HG03520 (cell line): ENCODE data around the gene NPNT.

Source experiments
- ATAC-seq: cut with Tn5 transposase; IDR thresholded peaks from one replicate; pipeline ENCODE4 v1.9.1; 2021; ENCODE audit warnings: mild to moderate bottlenecking, moderate library complexity; ENCODE audit not compliant: unreplicated experiment

The NPNT gene

GRCh38 chr4:105969575-105969974 is 74.3 kb downstream of the NPNT start:
- no peak for ATAC-seq

GRCh38 chr4:105970371-105970770 is 75.1 kb downstream of the NPNT start:
- ATAC-seq, result no peak

GRCh38 chr4:105971036-105971435 is 75.8 kb downstream of the NPNT start:
- ATAC-seq, result no peak

- ATAC-seq, result no peak
These were observed 77.8 kb downstream of the NPNT start for GRCh38 chr4:105972946-105973621.

- no peak for ATAC-seq
These were observed 81.6 kb downstream of the NPNT start for GRCh38 chr4:105976915-105977314.

- ATAC-seq, result no peak
These were observed 83.5 kb downstream of the NPNT start for GRCh38 chr4:105978684-105979296.

- ATAC-seq, result no peak
These were observed 84.2 kb downstream of the NPNT start for GRCh38 chr4:105979506-105979905.

GRCh38 chr4:105988671-105989070 is 93.4 kb downstream of the NPNT start:
- ATAC-seq, result no peak

GRCh38 chr4:105989485-105990242 is 94.4 kb downstream of the NPNT start:
- ATAC-seq, result no peak

- no peak for ATAC-seq
These were observed 95.7 kb downstream of the NPNT start for GRCh38 chr4:105990933-105991332.

GRCh38 chr4:105991726-105992125 is 96.5 kb downstream of the NPNT start:
- ATAC-seq, result no peak

- ATAC-seq, result no peak
These were observed 97.5 kb downstream of the NPNT start for GRCh38 chr4:105992641-105993305.

GRCh38 chr4:105994061-105994460 is 98.8 kb downstream of the NPNT start:
- ATAC-seq, result no peak

- ATAC-seq, result no peak
These were observed 99.7 kb downstream of the NPNT start for GRCh38 chr4:105994841-105995501.

- no peak for ATAC-seq
These were observed 101.6 kb downstream of the NPNT start for GRCh38 chr4:105996845-105997244.

GRCh38 chr4:105998171-105999063 is 103.1 kb downstream of the NPNT start:
- no peak for ATAC-seq

- no peak for ATAC-seq
These were observed 107.7 kb downstream of the NPNT start for GRCh38 chr4:106002994-106003393.

GRCh38 chr4:106010761-106011160 is 115.5 kb downstream of the NPNT start:
- ATAC-seq, result no peak

- no peak for ATAC-seq
These were observed 116.1 kb downstream of the NPNT start for GRCh38 chr4:106011387-106011786.

GRCh38 chr4:106017975-106018374 is 122.7 kb downstream of the NPNT start:
- ATAC-seq, result no peak
